Measurements from ENCODE around the gene DOK3.
"Not testable (repeated sequence)": the region's sequence is repeated elsewhere in the genome, so short reads cannot be mapped to it uniquely, and the experiment has no call there.

The DOK3 gene

GRCh38 chr5:177536386-177536785, 26.8 kb upstream of the DOK3 start:
- DNase-seq (ENCODE audit: low read depth, low spot score) = no peak

- DNase-seq (ENCODE audit: low read depth, low spot score) = no peak
Observed at GRCh38 chr5:177535125-177535524, 25.5 kb upstream of the DOK3 start.

GRCh38 chr5:177534433-177534832, 24.8 kb upstream of the DOK3 start:
- DNase-seq (ENCODE audit: low read depth, low spot score) = not testable (repeated sequence)

GRCh38 chr5:177531209-177531940, 21.7 kb upstream of the DOK3 start:
- no peak for DNase-seq (ENCODE audit: low read depth, low spot score)

GRCh38 chr5:177530638-177531037, 21.0 kb upstream of the DOK3 start:
- DNase-seq (ENCODE audit: low read depth, low spot score) = no peak

GRCh38 chr5:177529247-177530203, 19.9 kb upstream of the DOK3 start:
- DNase-seq (ENCODE audit: low read depth, low spot score) = no peak

- DNase-seq (ENCODE audit: low read depth, low spot score) = no peak
Observed at GRCh38 chr5:177528631-177529030, 19.0 kb upstream of the DOK3 start.

GRCh38 chr5:177527595-177527994, 18.0 kb upstream of the DOK3 start:
- no peak for DNase-seq (ENCODE audit: low read depth, low spot score)

GRCh38 chr5:177526791-177527190, 17.2 kb upstream of the DOK3 start:
- DNase-seq (ENCODE audit: low read depth, low spot score) = no peak

GRCh38 chr5:177526191-177526590, 16.6 kb upstream of the DOK3 start:
- DNase-seq (ENCODE audit: low read depth, low spot score) = no peak

GRCh38 chr5:177524941-177525655, 15.5 kb upstream of the DOK3 start:
- no peak for DNase-seq (ENCODE audit: low read depth, low spot score)

- DNase-seq (ENCODE audit: low read depth, low spot score) = no peak
Observed at GRCh38 chr5:177524539-177524900, 14.9 kb upstream of the DOK3 start.

GRCh38 chr5:177523711-177524538, 14.3 kb upstream of the DOK3 start:
- no peak for DNase-seq (ENCODE audit: low read depth, low spot score)

- DNase-seq (ENCODE audit: low read depth, low spot score) = no peak
Observed at GRCh38 chr5:177520916-177521513, 11.4 kb upstream of the DOK3 start.

- no peak for DNase-seq (ENCODE audit: low read depth, low spot score)
Observed at GRCh38 chr5:177520271-177520670, 10.6 kb upstream of the DOK3 start.

- no peak for DNase-seq (ENCODE audit: low read depth, low spot score)
Observed at GRCh38 chr5:177519463-177520235, 10.0 kb upstream of the DOK3 start.

- DNase-seq (ENCODE audit: low read depth, low spot score) = peak; percentile 91
Observed at GRCh38 chr5:177516601-177517568, 7.3 kb upstream of the DOK3 start, which contains the start of gene DDX41. Gene DDX41 (minus strand): TSS chr5:177516961. CDS start chr5:177516945, 16 bp downstream.

- DNase-seq (ENCODE audit: low read depth, low spot score) = no peak
Observed at GRCh38 chr5:177515580-177515979, 6.0 kb upstream of the DOK3 start.

- DNase-seq (ENCODE audit: low read depth, low spot score) = no peak
Observed at GRCh38 chr5:177514541-177514940, 4.9 kb upstream of the DOK3 start.
